HG03565 (cell line): ENCODE data around the gene MGAT4B.
A peak's percentile ranks its signal among the peaks of the same experiment; 100 is the strongest.

Experiments
- ATAC-seq: cut with Tn5 transposase; IDR thresholded peaks from one replicate; pipeline ENCODE4 v1.9.1; 2021; ENCODE audit warnings: mild to moderate bottlenecking, moderate library complexity; ENCODE audit not compliant: unreplicated experiment

The MGAT4B gene

GRCh38 chr5:179827680-179828079 is 21.0 kb upstream of the MGAT4B start:
- ATAC-seq, result no peak

GRCh38 chr5:179825655-179826182 is 19.1 kb upstream of the MGAT4B start:
- ATAC-seq, result no peak

DNA sequence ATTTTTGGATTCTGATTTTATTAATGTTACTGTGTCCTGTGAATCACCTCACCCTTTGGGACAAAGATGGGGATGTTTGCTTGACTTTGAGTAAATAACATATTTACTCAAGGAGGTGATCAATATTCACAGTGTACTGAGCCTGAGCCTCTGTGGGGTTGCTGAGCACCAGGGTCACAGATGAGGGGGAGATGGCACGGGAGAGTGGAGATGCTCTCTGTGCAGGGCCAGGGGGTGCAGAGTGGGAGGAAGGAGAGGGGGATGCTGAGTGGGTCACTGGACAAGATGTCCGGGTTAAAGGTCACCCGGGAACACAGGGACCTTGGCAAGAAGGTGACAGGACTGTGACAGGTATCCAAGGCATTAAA is 18.1 kb upstream of the MGAT4B start:
- no peak for ATAC-seq

DNA sequence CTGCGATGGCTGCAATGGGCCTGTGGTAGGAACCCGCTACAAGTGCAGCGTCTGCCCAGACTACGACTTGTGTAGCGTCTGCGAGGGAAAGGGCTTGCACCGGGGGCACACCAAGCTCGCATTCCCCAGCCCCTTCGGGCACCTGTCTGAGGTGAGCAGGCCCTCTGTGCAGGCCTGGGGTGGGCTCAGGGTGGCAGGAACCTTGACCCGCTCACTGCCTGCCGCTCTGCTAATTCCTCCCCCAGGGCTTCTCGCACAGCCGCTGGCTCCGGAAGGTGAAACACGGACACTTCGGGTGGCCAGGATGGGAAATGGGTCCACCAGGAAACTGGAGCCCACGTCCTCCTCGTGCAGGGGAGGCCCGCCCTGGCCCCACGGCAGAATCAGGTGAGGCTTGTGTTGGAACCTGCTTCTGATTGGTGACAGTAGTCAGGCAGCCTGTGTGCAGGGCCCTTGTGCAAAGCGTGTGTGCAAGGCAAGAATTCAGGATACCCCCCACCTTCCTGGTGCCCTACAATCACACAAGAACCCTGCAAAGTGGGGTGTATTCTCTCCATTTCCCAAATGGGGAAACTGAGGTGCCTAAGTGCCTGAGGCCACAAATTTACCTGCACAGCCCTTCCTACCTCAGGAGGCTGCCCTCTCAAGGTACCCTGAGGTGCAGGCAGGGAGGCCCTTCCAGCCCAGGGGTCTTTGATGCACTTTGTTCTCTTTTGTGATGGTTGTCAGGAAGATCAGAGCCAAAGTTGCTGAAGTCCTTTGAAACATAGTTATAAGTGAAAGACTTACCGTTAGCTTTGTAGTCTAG is 17.5 kb upstream of the MGAT4B start:
- ATAC-seq, result no peak

GRCh38 chr5:179822444-179822990 is 15.9 kb upstream of the MGAT4B start:
- ATAC-seq, result no peak

GRCh38 chr5:179822059-179822432 is 15.4 kb upstream of the MGAT4B start:
- no peak for ATAC-seq

- peak; percentile 35 for ATAC-seq
These were observed 14.8 kb upstream of the MGAT4B start for GRCh38 chr5:179821298-179822058.

GRCh38 chr5:179820483-179821297 is 14.0 kb upstream of the MGAT4B start, which contains the start of gene SQSTM1:
Gene SQSTM1 (plus strand): TSS chr5:179820905. CDS start chr5:179820937, 32 bp downstream.
- peak; percentile 36 for ATAC-seq

GRCh38 chr5:179820127-179820482 is 13.4 kb upstream of the MGAT4B start:
- no peak for ATAC-seq

- no peak for ATAC-seq
These were observed 12.8 kb upstream of the MGAT4B start for GRCh38 chr5:179819296-179820126.

- ATAC-seq, result peak; percentile 43
These were observed 12.2 kb upstream of the MGAT4B start for GRCh38 chr5:179818746-179819295.

- no peak for ATAC-seq
These were observed 11.5 kb upstream of the MGAT4B start for GRCh38 chr5:179817890-179818745.

GRCh38 chr5:179817470-179817840 is 10.8 kb upstream of the MGAT4B start:
- no peak for ATAC-seq

DNA sequence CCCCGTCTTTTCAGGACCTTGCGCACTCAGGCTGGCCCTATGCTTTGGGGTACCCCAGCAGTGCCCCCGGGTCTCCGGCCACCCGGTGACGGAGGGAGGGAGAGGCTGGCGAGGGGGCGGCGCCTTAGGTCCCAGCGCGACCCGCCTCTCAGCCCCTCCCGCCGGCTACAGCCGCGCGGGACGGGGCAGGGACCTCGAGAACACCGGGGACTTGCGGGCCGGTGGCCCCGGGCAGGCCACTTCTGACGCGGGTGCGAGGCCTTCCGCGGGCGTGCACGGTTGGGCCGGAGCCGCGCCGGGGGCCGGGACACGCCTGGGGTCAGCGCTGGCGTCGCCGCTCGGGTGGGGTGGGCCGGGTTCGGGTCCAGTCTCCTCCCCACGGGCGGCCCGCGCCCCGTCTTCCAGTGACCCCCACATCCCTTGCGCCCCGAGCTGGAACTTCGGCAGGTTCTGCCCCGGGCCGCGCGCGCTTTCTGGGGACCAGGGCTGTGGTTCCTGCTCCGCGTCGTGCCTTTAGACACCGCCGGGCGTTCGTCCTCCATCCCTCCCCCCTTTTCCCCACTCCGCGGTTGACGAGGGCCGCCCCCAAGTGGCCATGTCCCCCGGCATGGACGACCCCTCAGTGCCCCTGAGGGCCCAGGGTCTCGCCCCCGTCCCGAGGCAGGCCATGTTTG is 10.3 kb upstream of the MGAT4B start:
- no peak for ATAC-seq

GRCh38 chr5:179816401-179816795 is 9.7 kb upstream of the MGAT4B start:
- ATAC-seq, result no peak

GRCh38 chr5:179815491-179816249 is 9.0 kb upstream of the MGAT4B start:
- no peak for ATAC-seq

DNA sequence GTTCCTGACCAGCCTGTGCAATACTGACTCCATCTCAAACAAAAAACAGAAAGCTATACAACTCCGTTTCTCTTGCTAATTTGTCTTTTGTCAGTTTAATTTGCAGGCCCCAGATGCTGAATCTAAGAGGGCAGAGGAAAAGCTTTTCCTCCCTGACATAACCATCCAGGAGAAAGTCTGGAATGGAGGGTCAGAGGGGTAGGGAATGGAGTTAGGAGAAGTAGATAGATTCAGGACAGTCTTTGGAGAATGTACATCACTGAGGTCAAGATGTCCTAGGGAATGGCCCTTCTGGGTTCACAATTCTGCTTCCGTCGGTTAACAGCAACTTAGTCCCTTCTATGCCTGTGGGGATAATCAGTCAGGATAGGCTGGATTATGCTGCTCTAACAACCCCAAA is 7.4 kb upstream of the MGAT4B start:
- no peak for ATAC-seq
